NCI-H2081 (cell line): Measurements from ENCODE around the gene PIK3C2G.
"Not testable (repeated sequence)": the region's sequence is repeated elsewhere in the genome, so short reads cannot be mapped to it uniquely, and the experiment has no call there.

Experiments used
- DNase-seq, 2 experiments: peaks; one replicate each; lab custom pipeline; 2025; lab: John Stamatoyannopoulos, UW

PIK3C2G gene

GRCh38 chr12:18634382-18634781, 373.1 kb downstream of the PIK3C2G start:
- no peak for DNase-seq

DNA sequence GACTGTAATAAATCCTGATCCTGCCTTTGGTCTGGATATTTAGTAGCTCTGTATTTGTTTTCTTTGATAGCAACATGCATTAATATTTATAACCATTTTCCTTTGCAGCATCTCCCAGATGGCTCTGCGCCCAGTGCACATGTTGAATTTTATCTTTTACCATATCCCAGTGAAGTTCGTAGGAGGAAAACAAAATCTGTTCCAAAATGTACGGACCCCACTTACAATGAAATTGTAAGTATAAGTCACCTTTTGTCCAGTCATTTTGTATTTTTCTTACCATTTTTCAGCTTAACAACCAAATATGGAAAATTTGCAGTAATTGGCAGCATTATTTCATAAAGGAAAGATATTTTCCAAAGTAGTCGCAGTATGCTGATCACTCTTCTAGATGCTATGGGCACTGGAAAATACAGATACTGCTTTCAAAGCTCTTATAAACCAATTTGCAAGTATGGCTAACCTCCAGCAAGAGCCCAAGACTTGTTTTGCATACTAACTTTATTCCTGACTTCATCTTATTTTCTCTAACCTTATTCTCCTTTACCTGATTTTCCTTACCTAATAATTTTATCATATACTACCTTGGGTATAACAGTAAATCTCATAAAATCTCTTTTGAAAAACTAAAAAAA, 379.1 kb downstream of the PIK3C2G start:
- no peak for DNase-seq

GRCh38 chr12:18643681-18644080, 382.4 kb downstream of the PIK3C2G start:
- DNase-seq, result no peak

GRCh38 chr12:18644564-18644963, 383.2 kb downstream of the PIK3C2G start:
- no peak for DNase-seq

- DNase-seq, result no peak
Observed at GRCh38 chr12:18646286-18646890, 385.1 kb downstream of the PIK3C2G start.

GRCh38 chr12:18651525-18651924, 390.2 kb downstream of the PIK3C2G start:
- DNase-seq, result no peak

- DNase-seq, result no peak
Observed at GRCh38 chr12:18652596-18652995, 391.3 kb downstream of the PIK3C2G start.

DNA sequence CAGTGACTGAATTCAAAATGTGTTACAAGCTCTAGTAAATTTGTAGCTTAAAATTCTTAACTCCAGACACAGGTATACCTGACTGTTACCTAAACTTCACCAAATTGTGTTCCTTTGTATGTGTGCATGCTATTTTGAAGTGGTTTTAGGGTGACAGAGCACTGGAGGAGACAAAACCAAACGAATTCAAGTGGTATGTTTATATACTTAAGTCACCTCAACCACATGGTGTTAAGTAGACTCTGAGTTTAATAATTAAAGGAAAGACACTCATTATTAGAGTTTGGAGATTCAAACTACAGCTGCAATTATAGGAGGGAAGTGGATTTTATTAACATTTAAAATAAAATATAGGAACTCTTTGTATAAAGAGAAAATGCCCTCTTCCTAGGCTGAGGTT, 392.1 kb downstream of the PIK3C2G start:
- no peak for DNase-seq

DNA sequence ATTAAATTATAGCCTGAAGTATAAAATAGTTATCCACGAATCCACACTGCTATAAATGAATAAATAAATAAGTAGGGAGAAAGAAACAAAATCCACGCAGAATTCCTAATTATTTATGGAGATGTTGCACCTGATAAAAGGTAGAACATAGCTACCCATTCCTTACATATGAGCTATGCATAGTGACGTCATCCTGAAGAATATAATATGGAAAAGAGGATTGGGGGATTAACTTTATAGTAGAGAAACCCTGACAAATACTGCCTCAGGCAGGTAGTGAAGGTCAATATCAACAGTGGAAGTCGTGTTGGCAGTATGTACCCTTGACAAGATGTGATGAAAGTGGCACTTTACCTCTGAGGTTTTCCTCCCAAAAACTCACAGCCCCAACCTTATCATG, 394.0 kb downstream of the PIK3C2G start:
- DNase-seq, result no peak

GRCh38 chr12:18658179-18658578, 396.9 kb downstream of the PIK3C2G start:
- no peak for DNase-seq

DNA sequence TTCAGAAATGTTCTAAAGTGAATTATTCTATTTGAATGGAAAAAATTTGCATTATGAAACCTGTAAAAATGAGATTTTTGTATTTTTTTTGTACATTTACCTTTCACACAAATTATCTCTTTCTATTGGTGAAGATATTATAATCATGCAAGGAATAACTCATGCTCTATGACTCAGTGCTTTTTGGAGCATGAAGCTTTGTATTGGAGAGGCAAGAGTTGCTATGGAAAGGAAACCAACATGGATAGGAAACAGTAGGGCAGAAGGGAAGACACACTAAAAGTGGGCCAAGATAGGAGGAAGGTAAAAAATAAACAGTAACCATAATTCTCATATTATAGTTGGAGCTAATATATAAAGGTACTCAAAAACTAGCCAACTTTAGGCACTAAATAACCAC, 397.5 kb downstream of the PIK3C2G start:
- DNase-seq, result no peak

DNA sequence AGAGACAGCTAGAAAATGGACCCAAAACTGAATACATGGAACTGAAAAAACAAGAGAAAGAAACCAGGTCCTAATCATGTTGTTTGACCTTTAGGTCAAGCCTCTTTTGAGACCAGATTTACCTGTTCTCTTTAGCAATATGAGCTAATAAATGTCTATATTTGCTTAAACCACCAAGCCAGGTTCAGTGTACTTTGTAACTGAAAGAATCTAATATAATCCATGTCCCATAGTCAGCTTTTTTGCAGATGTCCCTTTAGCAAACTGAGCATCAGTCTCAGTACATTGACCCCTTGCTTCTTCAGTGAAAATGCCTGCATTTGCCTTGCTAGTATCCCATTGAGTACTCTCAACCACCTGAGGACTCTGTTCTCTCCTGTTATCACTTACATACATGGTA, 414.8 kb downstream of the PIK3C2G start:
- DNase-seq, result no peak

GRCh38 chr12:18676996-18677588, 415.8 kb downstream of the PIK3C2G start:
- no peak for DNase-seq

GRCh38 chr12:18681818-18682217, 420.5 kb downstream of the PIK3C2G start:
- no peak for DNase-seq

DNA sequence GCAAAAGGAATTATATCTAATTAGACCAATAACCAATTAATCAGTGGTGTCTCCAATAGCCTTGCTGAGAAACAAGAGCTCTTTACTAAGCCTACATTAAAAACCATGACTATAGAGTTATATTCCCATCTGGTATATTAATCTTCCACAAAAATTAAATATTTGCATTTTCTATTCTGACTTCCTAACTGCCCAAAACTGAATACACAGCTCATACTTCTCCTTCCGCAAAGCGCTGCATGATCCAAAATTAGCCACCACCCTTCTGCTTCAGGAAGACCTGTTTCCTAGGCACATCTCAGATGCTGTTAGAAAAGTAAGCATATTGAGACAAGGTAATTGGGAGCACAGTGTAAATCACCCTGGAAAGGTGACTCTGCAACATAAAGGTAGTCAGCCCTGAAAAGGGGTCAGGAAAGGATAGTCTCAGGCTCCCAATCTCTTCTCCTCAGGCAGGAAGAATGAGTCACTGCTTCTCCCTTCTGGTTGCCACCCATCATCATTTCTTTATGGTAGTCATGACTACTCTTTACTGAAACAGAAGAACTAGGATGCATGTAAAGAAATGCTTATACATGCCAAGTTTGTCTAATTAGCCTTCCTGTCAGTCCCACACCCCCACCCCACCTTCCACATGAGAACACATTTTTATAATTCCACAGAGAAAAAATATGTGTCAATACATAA, 422.2 kb downstream of the PIK3C2G start:
- DNase-seq, result no peak

GRCh38 chr12:18684430-18684829, 423.1 kb downstream of the PIK3C2G start:
- DNase-seq, result no peak

GRCh38 chr12:18689771-18690170, 428.5 kb downstream of the PIK3C2G start:
- DNase-seq, result no peak

- DNase-seq, result no peak
Observed at GRCh38 chr12:18690653-18691052, 429.3 kb downstream of the PIK3C2G start.

GRCh38 chr12:18693986-18694385, 432.7 kb downstream of the PIK3C2G start:
- not testable (repeated sequence) for DNase-seq

DNA sequence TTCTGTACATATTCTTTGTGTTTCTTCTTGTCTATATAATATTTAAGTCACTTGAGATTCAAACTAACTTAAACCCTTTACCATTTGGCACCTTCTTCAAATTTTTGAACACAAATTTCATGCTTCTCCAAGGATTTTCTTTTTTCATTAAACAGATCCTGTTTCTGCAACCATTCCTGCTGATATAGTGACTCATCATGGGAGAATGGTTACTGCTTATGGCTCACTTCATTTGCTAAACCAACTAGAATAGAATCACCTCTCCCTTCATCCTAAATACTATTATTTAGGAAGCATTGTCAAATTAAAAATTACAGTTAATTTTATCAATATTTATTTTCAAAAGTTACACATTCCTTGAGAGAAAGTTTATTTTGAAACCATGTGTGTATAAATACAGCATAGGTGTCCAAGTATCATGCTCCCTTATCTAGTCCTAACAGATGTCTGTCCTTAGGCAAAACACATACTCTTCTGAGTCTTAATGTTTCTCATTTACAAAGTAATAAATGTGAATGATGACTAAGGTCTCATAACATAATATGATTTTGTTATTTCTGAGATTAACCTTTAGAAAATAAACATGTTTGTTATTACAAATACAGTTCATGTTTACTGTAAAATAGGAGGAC, 435.8 kb downstream of the PIK3C2G start:
- no peak for DNase-seq
